CD4-positive, alpha-beta T cell (primary cell): ENCODE measurements around the gene MLLT3. TPM values are rescaled to one million over a fixed set of nuclear protein-coding genes. Genes with fewer than 3 reads are reported as not detected.

Experiments used
- ATAC-seq: fragments of 200-7000 bp; cut with Tn5 transposase; one replicate; pipeline ENCODE4 v1.10.0; 2022; ENCODE audit warnings: mild to moderate bottlenecking; ENCODE audit not compliant: poor library complexity
- CTCF ChIA-PET: fragments of 350-600 bp; sonication (Branson Sonifier 250); formaldehyde crosslinking; loops from one replicate; lab custom pipeline; 2021; ENCODE audit warnings: antibody characterized with exemption, inconsistent platforms; lab: Charles Lee
- POLR2A ChIA-PET: fragments of 350-600 bp; sonication (Branson Sonifier 250); formaldehyde crosslinking; loops from one replicate; lab custom pipeline; 2021; ENCODE audit warnings: antibody characterized with exemption, inconsistent platforms; lab: Charles Lee
- DNase-seq, 14 experiments: peaks; one replicate each; pipeline ENCODE4 v3.0.0-alpha.2; 2013 to 2020; ENCODE audit warnings: mixed read lengths in 2 of 14
- H3K27ac ChIP-seq, 2 donors: one replicate each; pipeline versions ENCODE4 v1.5.1 to v1.7.0; 2013; ENCODE audit warnings: low read length in 2 of 2, low read depth in 1 of 2, mild to moderate bottlenecking in 1 of 2
- H3K27me3 ChIP-seq, 2 experiments: 1 replicate in 1 of 2; 2 replicates in 1 of 2; pipeline versions ENCODE4 v1.6.1 to v1.7.0; 2013; ENCODE audit warnings: low read length in 2 of 2, control low read depth in 1 of 2, mild to moderate bottlenecking in 1 of 2, moderate library complexity in 1 of 2; ENCODE audit not compliant: insufficient read depth in 2 of 2, control insufficient read depth in 1 of 2
- H3K36me3 ChIP-seq: one replicate; pipeline ENCODE4 v1.6.1; 2013; ENCODE audit warnings: low read length, control low read depth; ENCODE audit not compliant: insufficient read depth
- H3K4me1 ChIP-seq: one replicate; pipeline ENCODE4 v1.6.1; 2013; ENCODE audit warnings: low read length, control low read depth; ENCODE audit not compliant: insufficient read depth
- H3K4me3 ChIP-seq: one replicate; pipeline ENCODE4 v1.5.1; 2013; ENCODE audit warnings: mild to moderate bottlenecking, low read length, moderate library complexity
- H3K9me3 ChIP-seq, 2 experiments: 1 replicate in 1 of 2; 2 replicates in 1 of 2; pipeline versions ENCODE4 v1.6.1 to v1.7.0; 2013; ENCODE audit warnings: low read length in 2 of 2, mild to moderate bottlenecking in 2 of 2, control low read depth in 1 of 2, moderate library complexity in 1 of 2; ENCODE audit not compliant: control insufficient read depth in 1 of 2, insufficient read depth in 1 of 2
- H3K27ac Mint-ChIP-seq: one replicate; pipeline ENCODE4 v1.8.0; 2020; ENCODE audit warnings: mixed read lengths
- H3K27me3 Mint-ChIP-seq: one replicate; pipeline ENCODE4 v1.8.0; 2021; ENCODE audit warnings: mixed read lengths
- H3K36me3 Mint-ChIP-seq: one replicate; pipeline ENCODE4 v1.8.0; 2021; ENCODE audit warnings: low read depth, mixed read lengths
- H3K4me1 Mint-ChIP-seq: one replicate; pipeline ENCODE4 v1.8.0; 2021; ENCODE audit warnings: low read depth, mixed read lengths
- H3K4me3 Mint-ChIP-seq: one replicate; pipeline ENCODE4 v1.8.0; 2020; ENCODE audit warnings: mild to moderate bottlenecking, mixed read lengths
- H3K9me3 Mint-ChIP-seq: one replicate; pipeline ENCODE4 v1.8.0; 2020; ENCODE audit warnings: mixed read lengths
- intact Hi-C, 2 experiments: fragments of 100-400 bp; cut with DNase I in 1 of 2; cut with micrococcal nuclease in 1 of 2; formaldehyde crosslinking; loops; one replicate each; pipeline versions ENCODE4 v1.15.1 to v1.9.0; 2023 to 2025; cut with DNase I, micrococcal nuclease
- total RNA-seq, 174 experiments: library from RNA in 2 of 174; stranded (reverse) in 2 of 174; gene quantifications; one replicate each; pipeline ENCODE4 v1.2.3 and lab custom pipeline; 2021 to 2026
- TF ChIP-seq, protein P1 (sequence below): fragments of 200-600 bp; IDR thresholded peaks from one replicate; pipeline ENCODE4 v1.8.0; 2022; ENCODE audit warnings: antibody characterized with exemption, mild to moderate bottlenecking

Gene MLLT3
- total RNA-seq, 2 experiments from 2014 or later: 59.2 to 60.6 TPM

DNA sequence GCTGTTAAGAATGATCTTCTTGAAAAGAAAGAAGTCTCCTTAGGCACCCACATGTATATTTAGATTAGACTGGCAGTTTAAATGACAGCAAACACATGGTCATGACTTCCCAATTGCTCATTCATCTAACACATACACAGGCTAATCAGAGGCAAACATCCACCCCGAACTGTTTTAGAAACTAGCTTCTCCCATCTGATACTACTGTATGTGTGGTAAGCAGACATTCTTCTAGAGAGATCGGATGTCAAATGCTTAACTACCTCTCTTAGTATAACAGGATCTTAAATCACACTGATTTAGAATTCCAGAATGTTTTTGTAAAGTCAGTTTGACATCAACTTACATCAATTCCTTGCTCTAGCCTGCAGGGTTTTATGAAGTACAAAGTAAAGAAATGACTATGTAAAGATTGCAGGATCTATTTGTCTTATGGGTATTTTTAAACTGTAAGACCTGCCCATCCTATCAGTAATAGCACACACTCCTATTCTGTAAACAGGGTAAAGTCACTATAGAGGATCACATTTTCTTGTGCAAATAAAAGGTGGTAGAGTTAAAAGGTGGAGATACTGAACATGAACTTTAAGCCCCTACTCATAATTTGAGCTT, 239.7 kb downstream of the MLLT3 start:
- CTCF ChIA-PET: interaction anchor here (2.7 kb wide), 1 partner anchor 11 kb away, joined by 8 read pairs; no protein-coding TSS in a partner anchor
- ATAC-seq (no peak), DNase-seq (no peak)
- no peaks in the 10 kb centered on the region for H3K27me3 Mint-ChIP-seq
- intact Hi-C loops: no loop called here
- Histone ChIP-seq H3K4me3 (no peak overlapping the region), H3K27me3 (no peaks in the 10 kb centered on the region), H3K9me3 (no peaks in the 10 kb centered on the region), H3K36me3 (no peaks in the 10 kb centered on the region), H3K27ac (no peak overlapping the region), H3K4me1 (no peaks in the 10 kb centered on the region)
- TF ChIP-seq, protein P1, sequence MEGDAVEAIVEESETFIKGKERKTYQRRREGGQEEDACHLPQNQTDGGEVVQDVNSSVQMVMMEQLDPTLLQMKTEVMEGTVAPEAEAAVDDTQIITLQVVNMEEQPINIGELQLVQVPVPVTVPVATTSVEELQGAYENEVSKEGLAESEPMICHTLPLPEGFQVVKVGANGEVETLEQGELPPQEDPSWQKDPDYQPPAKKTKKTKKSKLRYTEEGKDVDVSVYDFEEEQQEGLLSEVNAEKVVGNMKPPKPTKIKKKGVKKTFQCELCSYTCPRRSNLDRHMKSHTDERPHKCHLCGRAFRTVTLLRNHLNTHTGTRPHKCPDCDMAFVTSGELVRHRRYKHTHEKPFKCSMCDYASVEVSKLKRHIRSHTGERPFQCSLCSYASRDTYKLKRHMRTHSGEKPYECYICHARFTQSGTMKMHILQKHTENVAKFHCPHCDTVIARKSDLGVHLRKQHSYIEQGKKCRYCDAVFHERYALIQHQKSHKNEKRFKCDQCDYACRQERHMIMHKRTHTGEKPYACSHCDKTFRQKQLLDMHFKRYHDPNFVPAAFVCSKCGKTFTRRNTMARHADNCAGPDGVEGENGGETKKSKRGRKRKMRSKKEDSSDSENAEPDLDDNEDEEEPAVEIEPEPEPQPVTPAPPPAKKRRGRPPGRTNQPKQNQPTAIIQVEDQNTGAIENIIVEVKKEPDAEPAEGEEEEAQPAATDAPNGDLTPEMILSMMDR: no peak
- no peaks in the 10 kb centered on the region for H3K9me3 Mint-ChIP-seq
- POLR2A ChIA-PET: interaction anchor here (1.0 to 1.3 kb wide), 2 partner anchors 13 to 240 kb away, joined by 5 to 6 read pairs; partner anchors contain the start of gene MLLT3
- peaks cover under 1% of the 10 kb centered on the region for H3K36me3 Mint-ChIP-seq
- H3K27ac Mint-ChIP-seq: peak overlapping the region; percentile 38
- no peak overlapping the region for H3K4me3 Mint-ChIP-seq
- peaks cover 74% of the 10 kb centered on the region for H3K4me1 Mint-ChIP-seq

DNA sequence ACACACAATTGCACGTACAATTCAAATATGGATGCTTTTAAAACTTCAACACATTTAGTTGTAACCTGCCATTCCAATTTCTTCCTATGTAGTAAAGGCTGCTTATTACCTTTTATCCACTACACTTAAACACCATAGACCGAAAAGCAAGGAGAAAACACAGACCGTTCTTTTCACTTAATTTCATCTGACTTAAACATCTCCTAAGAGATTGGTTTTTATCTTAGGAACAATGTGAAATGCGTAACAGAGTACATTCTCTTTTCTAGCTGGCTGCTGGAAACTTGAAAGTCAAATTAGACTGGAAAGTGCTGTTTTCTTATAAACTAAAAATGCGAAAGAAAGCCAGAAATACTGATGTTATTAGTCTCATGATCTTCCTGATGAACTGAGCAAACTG, 241.8 kb downstream of the MLLT3 start:
- peaks cover 78% of the 10 kb centered on the region for H3K4me1 Mint-ChIP-seq

DNA sequence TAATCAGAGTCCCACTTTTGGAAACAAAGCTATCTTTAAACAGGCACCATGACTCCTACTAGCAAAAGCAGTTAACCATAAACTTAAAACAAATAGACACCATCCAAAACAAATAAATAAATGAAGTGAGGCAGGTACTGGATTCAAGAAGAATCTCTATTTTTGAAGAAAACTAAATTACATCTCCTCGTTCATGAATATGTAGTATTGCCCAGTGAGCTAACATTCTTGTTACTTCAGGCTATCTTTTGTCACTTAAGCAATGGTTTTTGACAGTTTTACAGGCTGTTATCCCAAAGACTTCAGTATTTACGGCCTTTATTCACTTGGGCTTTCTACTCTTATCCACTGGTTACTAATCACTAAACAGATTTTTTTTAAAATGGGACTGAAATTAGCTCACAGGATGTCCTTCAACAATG, 242.5 kb downstream of the MLLT3 start:
- ChIA-PET POLR2A (no interaction called here), CTCF (no interaction called here)
- DNase-seq (no peak), ATAC-seq (no peak)
- peak overlapping the region; percentile 1 for H3K27ac Mint-ChIP-seq
- H3K4me1 ChIP-seq: no peaks in the 10 kb centered on the region
- intact Hi-C loops: no loop called here
- TF ChIP-seq, protein P1: no peak
- no peaks in the 10 kb centered on the region for H3K9me3 ChIP-seq
- H3K9me3 Mint-ChIP-seq: peaks cover 3% of the 10 kb centered on the region
- H3K4me3 Mint-ChIP-seq: no peak overlapping the region
- H3K27me3 ChIP-seq: no peaks in the 10 kb centered on the region
- H3K4me1 Mint-ChIP-seq: peaks cover 83% of the 10 kb centered on the region
- H3K36me3 Mint-ChIP-seq: peaks cover 4% of the 10 kb centered on the region
- no peak overlapping the region for H3K4me3 ChIP-seq
- H3K27me3 Mint-ChIP-seq: no peaks in the 10 kb centered on the region
- H3K27ac ChIP-seq: no peak overlapping the region
- H3K36me3 ChIP-seq: no peaks in the 10 kb centered on the region

More for the DNA sequence above, 241.8 kb downstream of the MLLT3 start:
- H3K36me3 ChIP-seq: no peaks in the 10 kb centered on the region
- no peaks in the 10 kb centered on the region for H3K27me3 ChIP-seq
- peaks cover 4% of the 10 kb centered on the region for H3K36me3 Mint-ChIP-seq
- peak overlapping the region; percentile 1 for H3K27ac Mint-ChIP-seq
- CTCF ChIA-PET: no interaction called here
- H3K9me3 ChIP-seq: no peaks in the 10 kb centered on the region
- DNase-seq: no peak
- H3K4me3 ChIP-seq: no peak overlapping the region
- no peak overlapping the region for H3K27ac ChIP-seq
- no peak for ATAC-seq
- POLR2A ChIA-PET: no interaction called here
- H3K9me3 Mint-ChIP-seq: peaks cover 3% of the 10 kb centered on the region
- intact Hi-C loops: no loop called here
- no peak overlapping the region for H3K4me3 Mint-ChIP-seq
- TF ChIP-seq, protein P1: no peak
- no peaks in the 10 kb centered on the region for H3K27me3 Mint-ChIP-seq
- H3K4me1 ChIP-seq: no peaks in the 10 kb centered on the region
